ENCODE measurements around the gene TOR4A. TPM values are rescaled to one million over a fixed set of nuclear protein-coding genes. Genes with fewer than 3 reads are reported as not detected.

The TOR4A gene
- total and polyA plus RNA-seq, 4 experiments from 2014 or later: 0.46 to 2.1 (median 1.4) TPM

DNA sequence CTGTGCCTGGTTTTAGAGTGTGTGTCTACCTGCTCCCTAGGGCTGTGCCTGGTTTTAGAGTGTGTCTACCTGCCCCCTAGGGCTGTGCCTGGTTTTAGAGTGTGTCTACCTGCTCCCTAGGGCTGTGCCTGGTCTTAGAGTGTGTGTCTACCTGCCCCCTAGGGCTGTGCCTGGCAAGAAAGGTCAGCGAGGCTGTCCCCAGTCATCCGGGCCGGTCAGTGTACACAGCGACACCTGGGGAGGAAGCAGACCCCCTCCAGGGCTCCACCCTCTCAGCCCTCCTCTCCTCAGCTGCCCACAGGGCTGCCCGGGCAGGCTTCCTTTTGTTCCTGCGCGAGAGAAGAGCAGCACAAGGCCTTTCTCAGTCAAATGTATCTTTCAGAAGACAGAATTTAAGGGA lies 20.4 kb downstream of the TOR4A start:
- Mint-ChIP-seq H3K36me3 (no peaks in the 10 kb centered on the region), H3K4me1 (peaks cover 4 to 11% (median 5%) of the 10 kb centered on the region in 4 donors), H3K27me3 (peaks cover 20 to 23% of the 10 kb centered on the region in 2 donors), H3K27ac (no peak overlapping the region), H3K4me3 (peak overlapping the region in 1 of 8 donors; percentile 35), H3K9me3 (peaks cover 0 to 2% (median 0%) of the 10 kb centered on the region in 8 donors)
- intact Hi-C loops (cut with micrococcal nuclease): no loop called here
- Histone ChIP-seq H3K36me3 (ENCODE audit: insufficient read depth, low read length) (no peaks in the 10 kb centered on the region), H3K9me3 (ENCODE audit: control insufficient read depth in 1 of 2, low read length in 2 of 2) (no peaks in the 10 kb centered on the region), H3K4me3 (ENCODE audit: low read length in 2 of 2) (no peak overlapping the region), H3K27ac (ENCODE audit: low read depth, low read length) (no peak overlapping the region), H3K27me3 (ENCODE audit: insufficient read depth, low read length) (peaks cover 26% of the 10 kb centered on the region), H3K4me1 (ENCODE audit: insufficient read depth, low read length) (peaks cover 17% of the 10 kb centered on the region)
- POLR2A ChIA-PET (ENCODE audit: partially characterized antibody): no interaction called here
- CTCF ChIA-PET (ENCODE audit: partially characterized antibody): no interaction called here
- DNase-seq: no peak

DNA sequence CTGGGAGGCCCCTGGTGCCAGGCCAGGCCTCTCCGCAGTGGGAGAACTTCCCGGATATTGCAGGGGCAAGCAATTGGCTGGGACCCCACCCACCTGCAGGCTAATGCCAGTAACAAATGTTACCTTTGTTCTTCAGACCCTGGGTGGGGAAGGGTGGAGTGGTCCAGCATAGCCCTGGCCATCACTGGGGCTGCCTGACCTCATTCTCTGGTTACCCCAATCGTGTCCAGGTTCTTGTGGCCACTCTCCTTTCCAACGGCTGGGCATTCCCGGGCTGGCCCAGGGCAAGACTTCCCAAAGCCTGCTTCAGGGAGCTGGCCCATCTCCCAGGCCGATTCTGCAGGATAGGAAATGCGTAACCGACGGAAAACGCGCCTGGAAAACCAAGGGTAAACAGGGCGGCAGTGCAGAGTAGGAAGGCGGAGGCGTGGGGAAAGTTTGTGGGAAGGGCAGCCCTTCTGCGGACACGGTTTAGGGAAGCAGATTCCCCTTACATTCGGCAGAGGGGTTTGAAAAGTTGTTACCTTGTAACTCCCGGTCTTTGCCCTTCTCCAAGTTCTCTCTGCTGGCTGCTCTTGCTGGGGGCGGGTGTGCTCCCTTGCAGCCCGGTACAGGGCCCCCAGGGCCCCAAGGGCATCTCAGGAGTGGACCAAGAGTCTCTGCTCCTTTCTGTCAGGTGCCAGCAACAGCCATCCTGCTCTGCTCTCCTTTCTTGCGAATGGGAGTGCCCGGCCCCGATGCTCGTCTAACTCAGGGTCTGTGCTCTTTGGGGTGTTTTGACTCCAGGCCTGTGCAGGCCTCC lies 21.1 kb downstream of the TOR4A start:
- POLR2A ChIA-PET (ENCODE audit: partially characterized antibody): no interaction called here
- H3K27ac Mint-ChIP-seq: no peak overlapping the region
- H3K36me3 Mint-ChIP-seq: no peaks in the 10 kb centered on the region
- peaks cover 0 to 2% (median 0%) of the 10 kb centered on the region in 8 donors for H3K9me3 Mint-ChIP-seq
- CTCF ChIA-PET (ENCODE audit: partially characterized antibody): no interaction called here
- peaks cover 4 to 14% (median 6%) of the 10 kb centered on the region in 4 donors for H3K4me1 Mint-ChIP-seq
- Histone ChIP-seq H3K9me3 (ENCODE audit: control insufficient read depth in 1 of 2, low read length in 2 of 2) (no peaks in the 10 kb centered on the region), H3K27ac (ENCODE audit: low read depth, low read length) (no peak overlapping the region), H3K36me3 (ENCODE audit: insufficient read depth, low read length) (no peaks in the 10 kb centered on the region), H3K4me3 (ENCODE audit: low read length in 2 of 2) (no peak overlapping the region), H3K4me1 (ENCODE audit: insufficient read depth, low read length) (peaks cover 17% of the 10 kb centered on the region), H3K27me3 (ENCODE audit: insufficient read depth, low read length) (peaks cover 26% of the 10 kb centered on the region)
- intact Hi-C loops (cut with micrococcal nuclease): no loop called here
- H3K4me3 Mint-ChIP-seq: no peak overlapping the region
- H3K27me3 Mint-ChIP-seq: peaks cover 16 to 22% of the 10 kb centered on the region in 2 donors
- no peak for DNase-seq

DNA sequence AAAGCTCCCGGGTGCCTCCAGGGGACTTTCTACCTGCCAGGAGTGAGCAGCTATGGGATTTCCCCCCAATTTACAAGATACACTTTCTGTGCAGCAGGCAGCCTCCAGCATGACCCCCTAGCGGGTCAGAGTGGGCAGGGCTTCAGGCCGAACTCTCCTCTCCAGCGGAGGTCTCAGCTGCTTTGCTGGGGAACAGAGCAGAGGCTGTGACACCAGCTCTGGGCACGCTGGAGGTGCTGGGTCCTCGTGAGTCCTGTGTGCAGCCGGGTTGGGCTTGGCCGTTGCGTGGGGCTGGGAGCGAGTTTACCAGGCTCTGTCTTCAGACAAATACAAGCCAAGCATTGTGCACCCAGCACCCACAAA lies 21.7 kb downstream of the TOR4A start:
- H3K4me3 ChIP-seq (ENCODE audit: low read length in 2 of 2): no peak overlapping the region
- H3K27me3 ChIP-seq (ENCODE audit: insufficient read depth, low read length): peaks cover 26% of the 10 kb centered on the region
- Mint-ChIP-seq H3K36me3 (no peaks in the 10 kb centered on the region), H3K4me1 (peaks cover 4 to 18% (median 9%) of the 10 kb centered on the region in 4 donors), H3K27ac (no peak overlapping the region), H3K27me3 (peaks cover 14 to 19% of the 10 kb centered on the region in 2 donors), H3K9me3 (no peaks in the 10 kb centered on the region), H3K4me3 (no peak overlapping the region)
- ChIA-PET POLR2A (ENCODE audit: partially characterized antibody) (no interaction called here), CTCF (ENCODE audit: partially characterized antibody) (no interaction called here)
- H3K36me3 ChIP-seq (ENCODE audit: insufficient read depth, low read length): no peaks in the 10 kb centered on the region
- intact Hi-C loops (cut with micrococcal nuclease): no loop called here
- peaks cover 17% of the 10 kb centered on the region for H3K4me1 ChIP-seq (ENCODE audit: insufficient read depth, low read length)
- DNase-seq: no peak
- no peaks in the 10 kb centered on the region for H3K9me3 ChIP-seq (ENCODE audit: control insufficient read depth in 1 of 2, low read length in 2 of 2)
- no peak overlapping the region for H3K27ac ChIP-seq (ENCODE audit: low read depth, low read length)

DNA sequence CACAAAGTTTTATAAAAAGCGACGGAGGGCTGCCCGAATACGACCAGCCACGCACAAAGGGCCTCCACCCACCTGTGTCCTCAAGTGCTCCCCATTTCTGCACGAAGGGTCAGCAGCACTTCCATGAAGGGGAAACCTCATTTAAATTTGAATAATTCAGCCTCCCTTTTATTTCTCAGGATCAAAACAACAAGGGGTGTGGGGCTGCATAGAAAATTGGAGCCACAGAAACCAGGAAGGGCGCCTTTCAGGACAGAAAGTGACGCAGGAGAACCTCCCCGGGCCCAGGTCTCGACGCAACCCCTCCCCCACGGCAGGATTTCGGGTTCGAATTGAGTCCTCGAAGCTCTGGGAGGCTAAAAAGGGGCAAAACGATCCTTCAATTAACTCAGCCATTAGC lies 22.4 kb downstream of the TOR4A start:
- peaks cover 19% of the 10 kb centered on the region for H3K4me1 ChIP-seq (ENCODE audit: insufficient read depth, low read length)

DNA sequence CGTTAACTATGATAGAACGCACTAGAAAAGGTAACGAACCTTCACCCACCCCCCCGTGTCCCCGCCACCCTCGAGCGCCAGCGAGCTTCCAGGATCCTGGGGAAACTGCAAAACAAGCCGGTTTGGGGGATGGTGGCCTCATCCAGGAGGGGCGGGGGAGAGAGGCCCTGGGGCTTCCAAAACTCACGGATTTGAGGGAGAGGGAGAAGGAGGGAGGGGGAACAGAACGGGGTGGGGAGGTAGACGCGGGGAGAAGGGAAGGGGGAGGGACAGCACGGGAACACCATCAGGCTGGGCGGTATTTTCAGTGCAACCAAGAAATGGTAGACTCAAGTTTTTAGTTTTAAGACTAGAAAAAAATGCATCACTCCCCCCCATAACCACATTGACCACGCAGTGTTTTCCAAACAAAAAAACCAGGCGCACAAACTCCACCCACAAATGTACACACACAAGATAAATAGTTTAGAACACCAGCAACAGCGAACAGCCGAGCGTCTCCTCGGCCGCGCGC lies 23.1 kb downstream of the TOR4A start:
- Histone ChIP-seq H3K27ac (ENCODE audit: low read depth, low read length) (no peak overlapping the region), H3K36me3 (ENCODE audit: insufficient read depth, low read length) (no peaks in the 10 kb centered on the region), H3K27me3 (ENCODE audit: insufficient read depth, low read length) (peaks cover 26% of the 10 kb centered on the region), H3K4me3 (ENCODE audit: low read length in 2 of 2) (peak overlapping the region in 1 of 2 donors; percentile 38), H3K4me1 (ENCODE audit: insufficient read depth, low read length) (peaks cover 24% of the 10 kb centered on the region), H3K9me3 (ENCODE audit: control insufficient read depth in 1 of 2, low read length in 2 of 2) (no peaks in the 10 kb centered on the region)
- ChIA-PET CTCF (ENCODE audit: partially characterized antibody) (no interaction called here), POLR2A (ENCODE audit: partially characterized antibody) (interaction anchor here (1.6 kb wide), 1 partner anchor 48 kb away, joined by 3 read pairs; no protein-coding TSS in a partner anchor)
- peak overlapping the region in 1 of 7 donors; percentile 66 for H3K27ac Mint-ChIP-seq
- H3K36me3 Mint-ChIP-seq: no peaks in the 10 kb centered on the region
- H3K4me3 Mint-ChIP-seq: peak overlapping the region; percentile 68 to 89 (median 82)
- DNase-seq: no peak
- peaks cover 6 to 23% (median 12%) of the 10 kb centered on the region in 4 donors for H3K4me1 Mint-ChIP-seq
- intact Hi-C loops (cut with micrococcal nuclease): loop anchor here (1.0 to 10.0 kb wide), 2 partner anchors 59 to 234 kb away; partner anchors contain the start of gene TUBB4B
- no peaks in the 10 kb centered on the region for H3K9me3 Mint-ChIP-seq
- peaks cover 10 to 15% of the 10 kb centered on the region in 2 donors for H3K27me3 Mint-ChIP-seq

More for the DNA sequence above, 22.4 kb downstream of the TOR4A start:
- H3K27ac ChIP-seq (ENCODE audit: low read depth, low read length): no peak overlapping the region
- peaks cover 26% of the 10 kb centered on the region for H3K27me3 ChIP-seq (ENCODE audit: insufficient read depth, low read length)
- Mint-ChIP-seq H3K4me1 (peaks cover 4 to 18% (median 8%) of the 10 kb centered on the region in 4 donors), H3K27me3 (peaks cover 10 to 15% of the 10 kb centered on the region in 2 donors), H3K9me3 (no peaks in the 10 kb centered on the region), H3K4me3 (peak overlapping the region in 5 of 8 donors; percentile 9 to 53 (median 35)), H3K27ac (no peak overlapping the region), H3K36me3 (no peaks in the 10 kb centered on the region)
- POLR2A ChIA-PET (ENCODE audit: partially characterized antibody): no interaction called here
- no peak for DNase-seq
- H3K9me3 ChIP-seq (ENCODE audit: control insufficient read depth in 1 of 2, low read length in 2 of 2): no peaks in the 10 kb centered on the region
- intact Hi-C loops (cut with micrococcal nuclease): loop anchor here (10.0 kb wide), 1 partner anchor 235 kb away; no protein-coding TSS in a partner anchor
- CTCF ChIA-PET (ENCODE audit: partially characterized antibody): no interaction called here
- no peaks in the 10 kb centered on the region for H3K36me3 ChIP-seq (ENCODE audit: insufficient read depth, low read length)
- H3K4me3 ChIP-seq (ENCODE audit: low read length in 2 of 2): no peak overlapping the region

DNA sequence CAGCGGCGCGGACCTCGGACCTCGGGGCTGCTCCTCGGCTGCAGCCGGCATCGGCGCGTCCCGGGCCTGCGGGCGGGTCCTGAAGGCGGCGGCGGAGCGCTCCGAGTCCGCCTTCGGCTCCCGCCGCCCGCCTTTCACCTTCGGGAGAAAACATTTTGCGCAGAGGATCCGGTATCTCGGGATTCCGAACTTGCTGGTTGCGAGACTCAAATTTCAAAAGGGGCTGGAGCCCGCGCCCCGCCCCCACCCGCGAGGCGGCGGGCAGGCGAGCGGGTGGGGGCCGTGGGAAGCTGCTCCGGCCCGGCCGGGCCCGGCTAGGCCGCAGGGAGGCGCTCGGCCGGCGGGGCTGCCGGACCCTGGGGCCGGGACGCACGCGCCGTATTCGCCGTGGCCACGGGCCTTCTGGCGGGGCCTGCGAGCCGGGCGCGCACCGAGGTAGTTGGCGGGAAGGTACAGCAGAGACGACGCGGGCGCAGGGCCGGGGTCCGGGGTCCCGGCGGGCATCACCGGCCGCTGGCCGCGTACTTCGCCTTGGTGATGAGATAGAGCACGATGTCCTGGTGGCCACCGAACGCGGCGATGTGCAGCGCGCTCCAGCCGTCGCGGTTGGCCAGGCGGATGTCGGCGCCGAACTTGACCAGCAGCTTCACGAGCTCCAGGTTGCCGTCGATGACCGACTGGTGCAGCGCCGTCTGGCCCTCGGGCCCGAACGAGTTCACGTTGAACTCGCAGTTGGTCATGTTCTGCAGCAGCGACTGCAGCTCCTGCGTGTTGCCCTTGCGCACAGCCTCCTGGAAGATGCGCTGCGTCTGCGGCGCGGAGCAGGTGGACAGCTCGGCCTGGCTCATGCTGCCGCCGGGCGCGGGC lies 23.8 kb downstream of the TOR4A start:
- Mint-ChIP-seq H3K4me3 (peak overlapping the region in 7 of 8 donors; percentile 64 to 89 (median 82)), H3K27me3 (peaks cover 9 to 15% of the 10 kb centered on the region in 2 donors), H3K27ac (peak overlapping the region in 1 of 7 donors; percentile 15), H3K9me3 (no peaks in the 10 kb centered on the region), H3K4me1 (peaks cover 6 to 27% (median 13%) of the 10 kb centered on the region in 4 donors), H3K36me3 (no peaks in the 10 kb centered on the region)
- DNase-seq: no peak
- intact Hi-C loops (cut with micrococcal nuclease): loop anchor here (1.0 to 10.0 kb wide), 2 partner anchors 60 to 233 kb away; partner anchors contain the start of gene TUBB4B
- Histone ChIP-seq H3K9me3 (ENCODE audit: control insufficient read depth in 1 of 2, low read length in 2 of 2) (no peaks in the 10 kb centered on the region), H3K27ac (ENCODE audit: low read depth, low read length) (no peak overlapping the region), H3K4me1 (ENCODE audit: insufficient read depth, low read length) (peaks cover 31% of the 10 kb centered on the region), H3K27me3 (ENCODE audit: insufficient read depth, low read length) (peaks cover 24% of the 10 kb centered on the region), H3K36me3 (ENCODE audit: insufficient read depth, low read length) (no peaks in the 10 kb centered on the region), H3K4me3 (ENCODE audit: low read length in 2 of 2) (peak overlapping the region in 1 of 2 donors; percentile 58)
- ChIA-PET POLR2A (ENCODE audit: partially characterized antibody) (interaction anchor here (1.0 to 1.7 kb wide), 4 partner anchors 49 to 122 kb away, joined by 3 to 11 read pairs (median 5); partner anchors contain the start of genes EXD3, NOXA1 and TUBB4B), CTCF (ENCODE audit: partially characterized antibody) (interaction anchor here (0.6 to 1.7 kb wide), 8 partner anchors 12 to 223 kb away, joined by 3 to 4 read pairs (median 3); no protein-coding TSS in a partner anchor)
